GM12875 (cell line): Measurements from ENCODE around the gene MCAM.

Experiments used
- H3K4me3 ChIP-seq: one replicate; pipeline ENCODE4 v1.5.1; 2011; ENCODE audit warnings: low read depth, low read length, control low read depth
- TF ChIP-seq, protein P1 (sequence below): IDR thresholded peaks from 2 replicates; pipeline ENCODE4 v1.5.1; 2011; ENCODE audit warnings: low read depth, mild to moderate bottlenecking, control low read depth, inconsistent platforms, low read length, moderate library complexity, borderline replicate concordance; ENCODE audit not compliant: insufficient read depth

MCAM gene

DNA sequence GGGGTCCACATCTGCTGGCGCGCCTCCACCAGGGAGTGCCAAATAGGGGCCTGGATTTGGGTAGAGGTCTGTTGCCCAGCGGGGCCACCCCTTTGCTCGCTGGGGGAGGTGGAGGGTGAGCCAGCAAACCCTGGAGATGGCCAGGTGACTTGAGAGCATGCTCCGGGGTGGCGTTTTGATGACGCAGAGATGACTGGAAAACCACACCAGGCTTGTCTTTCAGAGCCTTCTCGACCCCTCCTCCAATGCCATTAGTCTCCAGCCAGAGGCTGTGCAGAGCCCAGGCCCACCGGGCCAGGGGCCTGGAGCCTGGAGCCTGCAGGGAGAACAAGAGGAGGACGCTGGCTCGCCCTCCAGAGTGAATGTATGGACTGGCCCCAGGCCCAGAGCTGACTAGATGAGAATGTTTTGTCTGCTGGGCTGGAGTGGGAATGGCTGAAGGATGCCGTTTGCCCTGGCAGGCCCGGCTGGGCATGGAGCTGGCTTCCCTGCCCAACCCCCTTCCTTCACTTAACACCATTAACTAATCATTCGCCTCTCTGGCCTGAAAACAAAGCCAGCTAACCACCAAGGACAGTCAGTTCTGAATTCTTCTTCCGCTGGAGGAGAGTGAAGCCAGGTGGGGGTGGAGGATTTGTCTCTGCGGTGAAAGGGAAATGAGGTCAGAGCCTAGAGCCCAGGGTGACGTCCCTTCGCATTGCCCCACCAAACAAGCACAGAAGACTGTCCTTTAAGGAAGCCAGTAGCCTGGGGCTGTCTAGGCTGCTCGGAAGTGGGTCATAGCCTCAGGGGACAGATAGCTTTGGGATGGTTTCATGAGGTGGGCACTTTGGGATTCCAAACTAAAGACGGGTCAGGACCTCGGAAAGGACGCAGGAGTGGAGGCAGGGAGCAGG, 1.6 kb upstream of the MCAM start:
- TF ChIP-seq, protein P1, sequence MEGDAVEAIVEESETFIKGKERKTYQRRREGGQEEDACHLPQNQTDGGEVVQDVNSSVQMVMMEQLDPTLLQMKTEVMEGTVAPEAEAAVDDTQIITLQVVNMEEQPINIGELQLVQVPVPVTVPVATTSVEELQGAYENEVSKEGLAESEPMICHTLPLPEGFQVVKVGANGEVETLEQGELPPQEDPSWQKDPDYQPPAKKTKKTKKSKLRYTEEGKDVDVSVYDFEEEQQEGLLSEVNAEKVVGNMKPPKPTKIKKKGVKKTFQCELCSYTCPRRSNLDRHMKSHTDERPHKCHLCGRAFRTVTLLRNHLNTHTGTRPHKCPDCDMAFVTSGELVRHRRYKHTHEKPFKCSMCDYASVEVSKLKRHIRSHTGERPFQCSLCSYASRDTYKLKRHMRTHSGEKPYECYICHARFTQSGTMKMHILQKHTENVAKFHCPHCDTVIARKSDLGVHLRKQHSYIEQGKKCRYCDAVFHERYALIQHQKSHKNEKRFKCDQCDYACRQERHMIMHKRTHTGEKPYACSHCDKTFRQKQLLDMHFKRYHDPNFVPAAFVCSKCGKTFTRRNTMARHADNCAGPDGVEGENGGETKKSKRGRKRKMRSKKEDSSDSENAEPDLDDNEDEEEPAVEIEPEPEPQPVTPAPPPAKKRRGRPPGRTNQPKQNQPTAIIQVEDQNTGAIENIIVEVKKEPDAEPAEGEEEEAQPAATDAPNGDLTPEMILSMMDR: no peak

DNA sequence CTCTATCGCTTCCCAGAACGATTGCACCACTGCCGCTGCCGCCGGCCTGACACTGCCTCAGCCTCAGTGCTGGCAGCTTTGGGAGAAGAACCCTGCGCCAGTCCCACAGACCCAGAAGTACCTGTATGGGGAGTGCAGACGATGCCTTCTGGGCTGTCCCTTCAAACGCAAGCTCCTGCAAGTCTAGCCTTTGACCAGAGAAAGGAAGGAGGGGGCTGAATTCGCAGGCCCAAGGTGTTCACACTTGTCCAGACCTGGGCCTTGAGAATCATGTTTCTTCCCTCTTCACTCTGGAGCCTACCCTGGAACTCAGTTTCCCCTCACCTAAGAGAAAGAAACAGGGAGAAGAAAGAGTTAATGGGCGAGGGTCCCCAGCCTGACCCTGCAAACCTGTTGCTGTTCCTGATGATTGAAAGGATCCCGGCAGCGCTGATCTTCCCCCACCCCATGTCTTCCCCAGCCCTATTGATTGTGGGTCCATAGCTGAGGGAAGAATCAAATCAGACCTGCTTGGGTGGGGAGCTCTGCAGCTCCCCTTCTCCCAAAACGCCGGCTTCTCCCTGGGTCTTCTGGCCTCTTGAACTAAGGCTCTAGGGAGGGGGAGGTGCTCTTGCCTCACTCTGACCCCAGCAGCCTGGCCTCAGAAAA, 786 bp upstream of the MCAM start:
- no peak overlapping the region for H3K4me3 ChIP-seq
- TF ChIP-seq, protein P1: no peak

More for the DNA sequence above, 1.6 kb upstream of the MCAM start:
- H3K4me3 ChIP-seq: no peak overlapping the region

DNA sequence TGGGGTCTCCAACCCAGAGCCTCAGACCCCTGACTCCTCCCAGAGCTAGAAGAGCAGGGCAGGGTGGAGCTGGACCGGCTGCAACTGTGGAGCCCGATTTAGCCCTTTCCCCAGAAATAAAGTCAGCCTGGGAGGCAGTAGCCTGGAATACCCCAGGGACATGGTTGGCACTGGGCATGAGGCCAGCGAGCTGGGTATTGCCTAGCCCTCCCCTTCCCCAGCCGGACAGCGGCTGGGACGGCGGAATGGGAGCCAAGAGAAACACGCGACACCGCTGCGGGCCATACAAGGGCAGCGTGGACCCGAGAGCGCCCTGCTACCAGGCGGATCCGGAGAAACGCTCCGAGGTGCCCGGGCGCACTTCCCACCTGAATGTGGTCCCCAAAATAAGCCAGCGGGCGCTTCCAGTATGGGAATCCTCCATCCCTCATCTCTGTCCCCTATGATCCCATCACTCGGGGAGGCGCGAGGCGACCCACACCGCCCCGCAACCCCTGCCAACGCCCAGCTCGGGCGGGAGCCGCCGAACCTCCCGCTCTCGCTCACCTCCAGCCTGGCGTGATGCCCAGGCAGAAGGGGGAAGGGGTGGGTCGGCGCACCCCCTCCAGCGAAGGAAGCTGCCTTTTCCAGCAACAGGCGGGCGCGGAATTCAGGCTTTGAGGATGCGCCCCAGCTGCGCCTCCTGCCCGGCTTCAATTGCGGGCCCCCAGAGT, 758 bp downstream of the MCAM start:
- TF ChIP-seq, protein P1: no peak

DNA sequence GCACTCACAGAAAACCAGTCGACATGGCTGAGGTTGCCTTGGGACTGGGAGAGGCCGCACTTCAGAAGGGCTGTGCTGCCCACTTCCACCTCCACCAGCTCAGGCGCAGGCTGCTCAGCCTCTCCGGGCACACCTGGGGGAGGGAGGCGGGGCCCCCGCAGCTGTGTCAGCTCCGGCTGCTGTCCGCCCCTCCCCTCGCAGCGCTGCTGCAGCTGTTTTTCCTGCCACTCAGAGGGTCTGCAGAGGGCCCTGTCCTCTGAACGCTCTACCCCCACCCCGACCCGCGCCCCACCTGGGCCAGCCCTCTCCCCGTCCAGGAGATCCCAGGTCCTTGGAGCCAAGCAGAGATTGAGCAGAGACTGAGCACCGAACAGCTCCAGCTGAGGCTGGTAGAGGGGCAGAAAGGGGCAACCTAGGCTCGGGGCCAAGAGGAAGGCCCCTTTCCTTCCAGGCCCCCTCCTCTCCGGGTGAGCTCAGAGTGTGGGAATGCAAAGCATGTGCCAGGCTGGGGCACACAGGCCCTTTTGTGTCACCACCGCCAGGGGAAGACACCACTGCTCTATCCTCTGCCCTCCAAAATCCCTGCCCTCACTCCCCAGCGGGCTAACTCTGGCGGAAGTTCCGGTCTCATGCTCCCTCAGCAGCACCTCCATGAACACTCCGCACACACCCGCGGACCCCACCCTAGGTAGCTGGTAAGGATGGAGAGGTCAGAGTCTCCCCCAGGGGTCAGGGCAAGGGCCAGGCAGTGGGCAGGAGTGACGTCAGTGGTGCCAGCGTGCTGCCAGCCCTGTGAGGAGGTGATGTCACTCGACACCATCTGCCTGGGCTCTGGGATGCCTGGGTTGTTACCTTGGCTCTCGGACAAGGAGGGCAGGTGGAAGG, 1.6 kb downstream of the MCAM start:
- H3K4me3 ChIP-seq: no peak overlapping the region
- TF ChIP-seq, protein P1: 0 out of 2 replicates have a peak, but pooled peaks have one; percentile 13

More for the DNA sequence above, 758 bp downstream of the MCAM start:
- H3K4me3 ChIP-seq: peak overlapping the region; percentile 13

DNA sequence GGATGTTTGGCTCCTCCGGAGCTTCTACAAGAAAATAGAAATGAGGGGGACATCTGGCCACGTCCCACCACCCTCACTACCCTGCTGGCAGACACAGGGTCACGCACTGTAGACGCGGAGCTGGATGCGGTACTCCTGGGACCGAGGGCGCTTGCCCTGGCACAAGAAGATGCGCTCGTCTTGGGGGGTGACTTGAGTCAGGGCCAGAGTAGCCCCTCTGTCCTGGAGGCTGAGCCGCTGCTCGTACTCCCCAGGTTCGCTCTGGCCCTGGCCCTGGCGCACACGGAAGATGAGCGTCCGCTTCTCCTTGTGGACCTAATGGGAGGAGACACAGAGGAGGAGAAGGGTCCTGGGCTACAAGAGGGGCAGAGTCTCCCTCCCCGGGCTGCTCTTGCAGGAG, 2.2 kb downstream of the MCAM start:
- TF ChIP-seq, protein P1: no peak
- no peak overlapping the region for H3K4me3 ChIP-seq

DNA sequence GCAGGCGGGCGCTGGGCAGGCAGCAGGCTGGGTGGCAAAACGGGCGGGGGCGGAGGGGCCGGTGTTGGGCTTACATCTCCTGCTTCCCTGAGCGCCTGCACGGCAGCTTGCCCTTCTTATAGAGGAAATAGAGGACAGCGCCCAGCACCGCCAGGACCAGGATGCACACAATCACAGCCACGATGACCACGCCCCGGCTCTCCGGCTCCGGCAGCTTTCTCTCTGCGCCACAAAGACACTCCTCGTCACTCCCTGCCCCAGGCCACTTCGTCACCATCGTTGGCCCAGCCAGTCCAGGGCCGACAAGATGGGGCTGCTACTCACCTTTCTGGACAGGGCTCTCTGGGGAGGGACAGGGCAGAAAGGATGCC, 6.3 kb downstream of the MCAM start:
- no peak overlapping the region for H3K4me3 ChIP-seq
- TF ChIP-seq, protein P1: no peak
